Hepatocyte (in vitro differentiated cells): ENCODE data around the gene RGS3.

Experiments used
- CTCF ChIP-seq: fragments of 200-600 bp; sonication (generic); IDR thresholded peaks from 2 replicates; pipeline ENCODE4 v1.5.1; 2016; ENCODE audit warnings: antibody characterized with exemption, mild to moderate bottlenecking; ENCODE audit not compliant: poor library complexity
- EZH2 ChIP-seq: fragments of 200-600 bp; sonication (generic); IDR thresholded peaks from 2 replicates; pipeline ENCODE4 v1.6.1; 2016; ENCODE audit warnings: antibody characterized with exemption, mild to moderate bottlenecking, borderline replicate concordance
- EZH2phosphoT487 ChIP-seq: fragments of 200-600 bp; sonication (generic); IDR thresholded peaks from one replicate; pipeline ENCODE4 v1.6.1; 2018; ENCODE audit warnings: antibody characterized with exemption, mild to moderate bottlenecking, low read depth, moderate library complexity; ENCODE audit not compliant: unreplicated experiment, severe bottlenecking

DNA sequence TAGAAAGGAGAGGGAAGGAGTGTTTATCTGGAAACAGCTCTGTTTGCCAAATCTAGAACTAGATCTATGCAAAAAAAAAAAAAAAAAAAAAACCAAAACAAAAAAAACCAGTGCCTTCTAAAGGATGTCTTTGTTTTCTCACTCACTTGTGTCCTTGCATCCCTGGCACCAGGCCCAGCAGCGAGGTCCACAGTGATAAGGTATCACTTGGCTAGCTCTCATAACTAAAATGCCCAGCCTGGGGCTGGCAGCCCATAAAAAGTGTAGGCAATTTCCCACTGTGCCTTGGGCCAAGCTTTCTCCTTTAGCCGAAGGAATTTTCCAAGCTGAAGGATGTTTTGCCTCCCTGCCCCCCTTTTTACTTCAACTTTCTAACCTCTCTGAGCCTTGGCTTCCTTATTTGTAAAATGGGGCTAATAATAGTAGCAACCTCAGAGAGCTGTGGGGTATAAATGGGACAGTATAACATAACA lies 20.8 kb downstream of the RGS3 start:
- TF ChIP-seq CTCF = no peak
- TF ChIP-seq EZH2phosphoT487 = no peak
- no peak for TF ChIP-seq EZH2
